ENCODE data around the gene ARFRP1. TPM values are rescaled to one million over a fixed set of nuclear protein-coding genes. Genes with fewer than 3 reads are reported as not detected.

Gene ARFRP1
- total RNA-seq, 1 experiment from 2014 or later, result 71.2 TPM

- H3K9ac ChIP-seq (ENCODE audit: low read length), result no peak overlapping the region
- DNase-seq (no peak), ATAC-seq (no peak)
- no peak overlapping the region for H3K27ac ChIP-seq (ENCODE audit: low read length)
- no peaks in the 10 kb centered on the region for H3K4me1 ChIP-seq (ENCODE audit: insufficient read depth, low read length)
- H4K20me1 ChIP-seq (ENCODE audit: low read length), result no peaks in the 10 kb centered on the region
- no peak overlapping the region for H3K4me3 ChIP-seq (ENCODE audit: low read length)
- H3K36me3 ChIP-seq (ENCODE audit: low read depth, low read length), result peaks cover 2% of the 10 kb centered on the region; the same call in 1 of the 2 replicates
- no peaks in the 10 kb centered on the region for H3K9me3 ChIP-seq (ENCODE audit: low read length)
- no peaks in the 10 kb centered on the region for H3K79me2 ChIP-seq (ENCODE audit: low read length)
- ChIA-PET POLR2A (ENCODE audit: unreplicated experiment) (interaction anchor here (0.7 kb wide), 1 partner anchor 42 kb away, joined by 3 read pairs; no protein-coding TSS in a partner anchor), CTCF (no interaction called here)
- no peaks in the 10 kb centered on the region for H3F3A ChIP-seq (ENCODE audit: low read length, unreplicated experiment)
- H3K4me2 ChIP-seq (ENCODE audit: low read length), result no peak overlapping the region
- no peak overlapping the region for H2AFZ ChIP-seq (ENCODE audit: low read length)
- TF ChIP-seq EZH2 (IDR thresholded peaks at IDR 0.05; ENCODE audit: low read length, unreplicated experiment), result no peak
- no peak for TF ChIP-seq EZH2phosphoT487 (IDR thresholded peaks at IDR 0.05; ENCODE audit: borderline replicate concordance, low read length)
- no peak for TF ChIP-seq CTCF (conservative IDR thresholded peaks at IDR 0.05; ENCODE audit: low read depth, low read length)
- H3K27me3 ChIP-seq (ENCODE audit: low read length), result no peaks in the 10 kb centered on the region
- no TSS peak for BruUV-seq (replicated peaks)
- intact Hi-C loops (cut with micrococcal nuclease), result no loop called here
- H3K9me2 ChIP-seq (replicated peaks; ENCODE audit: low read length), result no peaks in the 10 kb centered on the region
Observed at GRCh38 chr20:63748934-63749270, 41.1 kb upstream of the ARFRP1 start.

GRCh38 chr20:63748070-63748933 is 40.5 kb upstream of the ARFRP1 start:
- Histone ChIP-seq H2AFZ (ENCODE audit: low read length) (no peak overlapping the region), H3K4me3 (ENCODE audit: low read length) (no peak overlapping the region), H3K27ac (ENCODE audit: low read length) (no peak overlapping the region), H3K9me2 (replicated peaks; ENCODE audit: low read length) (no peaks in the 10 kb centered on the region), H3K79me2 (ENCODE audit: low read length) (no peaks in the 10 kb centered on the region), H3K36me3 (ENCODE audit: low read depth, low read length) (peaks cover 8% of the 10 kb centered on the region), H3K9ac (ENCODE audit: low read length) (no peak overlapping the region), H3K4me2 (ENCODE audit: low read length) (no peak overlapping the region), H3K27me3 (ENCODE audit: low read length) (no peaks in the 10 kb centered on the region), H3F3A (ENCODE audit: low read length, unreplicated experiment) (no peaks in the 10 kb centered on the region), H4K20me1 (ENCODE audit: low read length) (no peaks in the 10 kb centered on the region), H3K4me1 (ENCODE audit: insufficient read depth, low read length) (no peaks in the 10 kb centered on the region), H3K9me3 (ENCODE audit: low read length) (no peaks in the 10 kb centered on the region)
- DNase-seq (no peak), ATAC-seq (no peak)
- ChIA-PET CTCF (interaction anchor here (0.6 kb wide), 1 partner anchor 24 kb away, joined by 3 read pairs; no protein-coding TSS in a partner anchor), POLR2A (ENCODE audit: unreplicated experiment) (no interaction called here)
- TF ChIP-seq CTCF (conservative IDR thresholded peaks at IDR 0.05; ENCODE audit: low read depth, low read length), result no peak
- TF ChIP-seq EZH2phosphoT487 (IDR thresholded peaks at IDR 0.05; ENCODE audit: borderline replicate concordance, low read length), result no peak
- TF ChIP-seq EZH2 (IDR thresholded peaks at IDR 0.05; ENCODE audit: low read length, unreplicated experiment), result no peak
- intact Hi-C loops (cut with micrococcal nuclease), result no loop called here
- no TSS peak for BruUV-seq (replicated peaks)

- no peaks in the 10 kb centered on the region for H3K9me2 ChIP-seq (replicated peaks; ENCODE audit: low read length)
- POLR2A ChIA-PET (ENCODE audit: unreplicated experiment), result no interaction called here
- no peak overlapping the region for H3K27ac ChIP-seq (ENCODE audit: low read length)
- DNase-seq (no peak), ATAC-seq (no peak)
- H4K20me1 ChIP-seq (ENCODE audit: low read length), result no peaks in the 10 kb centered on the region
- H3K27me3 ChIP-seq (ENCODE audit: low read length), result no peaks in the 10 kb centered on the region
- no peaks in the 10 kb centered on the region for H3K4me1 ChIP-seq (ENCODE audit: insufficient read depth, low read length)
- H3K4me2 ChIP-seq (ENCODE audit: low read length), result no peak overlapping the region
- H3K36me3 ChIP-seq (ENCODE audit: low read depth, low read length), result peaks cover 13% of the 10 kb centered on the region
- H3K4me3 ChIP-seq (ENCODE audit: low read length), result no peak overlapping the region
- no peaks in the 10 kb centered on the region for H3F3A ChIP-seq (ENCODE audit: low read length, unreplicated experiment)
- BruUV-seq (replicated peaks), result no TSS peak
- TF ChIP-seq EZH2phosphoT487 (IDR thresholded peaks at IDR 0.05; ENCODE audit: borderline replicate concordance, low read length) (no peak), EZH2 (IDR thresholded peaks at IDR 0.05; ENCODE audit: low read length, unreplicated experiment) (no peak)
- no peaks in the 10 kb centered on the region for H3K79me2 ChIP-seq (ENCODE audit: low read length)
- no peaks in the 10 kb centered on the region for H3K9me3 ChIP-seq (ENCODE audit: low read length)
- no peak overlapping the region for H3K9ac ChIP-seq (ENCODE audit: low read length)
- intact Hi-C loops (cut with micrococcal nuclease), result no loop called here
- H2AFZ ChIP-seq (ENCODE audit: low read length), result no peak overlapping the region
- CTCF ChIA-PET, result interaction anchor here (0.6 kb wide), 1 partner anchor 25 kb away, joined by 3 read pairs; no protein-coding TSS in a partner anchor
Observed at GRCh38 chr20:63747622-63748069, 39.9 kb upstream of the ARFRP1 start.

Measured in PC-3 (cell line).